ENCODE data around the gene PLXDC2. TPM values are rescaled to one million over a fixed set of nuclear protein-coding genes. Genes with fewer than 3 reads are reported as not detected.

PLXDC2 gene
- total RNA-seq, 1 donor from 2014 or later = 7.5 TPM

GRCh38 chr10:20084451-20084850 lies 268.2 kb downstream of the PLXDC2 start:
- Histone ChIP-seq H3K36me3 (ENCODE audit: control insufficient read depth, insufficient read depth, low read length) (no peaks in the 10 kb centered on the region), H3K4me3 (ENCODE audit: low read depth, low read length) (no peak overlapping the region)
- TF ChIP-seq CTCF (IDR thresholded peaks at IDR 0.05; ENCODE audit: insufficient read depth, low read length, poor library complexity, severe bottlenecking) = no peak

GRCh38 chr10:20085115-20085514 lies 268.9 kb downstream of the PLXDC2 start:
- DNase-seq (ENCODE audit: low read depth) = no peak
- H3K27me3 ChIP-seq (ENCODE audit: control insufficient read depth, insufficient read depth, low read length) = no peaks in the 10 kb centered on the region
- no peaks in the 10 kb centered on the region for H3K36me3 ChIP-seq (ENCODE audit: control insufficient read depth, insufficient read depth, low read length)
- no peak overlapping the region for H3K4me3 ChIP-seq (ENCODE audit: low read depth, low read length)
- no peak for TF ChIP-seq CTCF (IDR thresholded peaks at IDR 0.05; ENCODE audit: insufficient read depth, low read length, poor library complexity, severe bottlenecking)

More at GRCh38 chr10:20084451-20084850, 268.2 kb downstream of the PLXDC2 start:
- no peaks in the 10 kb centered on the region for H3K27me3 ChIP-seq (ENCODE audit: control insufficient read depth, insufficient read depth, low read length)
- no peak for DNase-seq (ENCODE audit: low read depth)

GRCh38 chr10:20087353-20087752 lies 271.1 kb downstream of the PLXDC2 start:
- H3K4me3 ChIP-seq (ENCODE audit: low read depth, low read length) = no peak overlapping the region
- H3K27me3 ChIP-seq (ENCODE audit: control insufficient read depth, insufficient read depth, low read length) = no peaks in the 10 kb centered on the region
- H3K36me3 ChIP-seq (ENCODE audit: control insufficient read depth, insufficient read depth, low read length) = no peaks in the 10 kb centered on the region
- TF ChIP-seq CTCF (IDR thresholded peaks at IDR 0.05; ENCODE audit: insufficient read depth, low read length, poor library complexity, severe bottlenecking) = no peak
- DNase-seq (ENCODE audit: low read depth) = no peak

- no peak for DNase-seq (ENCODE audit: low read depth)
- Histone ChIP-seq H3K27me3 (ENCODE audit: control insufficient read depth, insufficient read depth, low read length) (no peaks in the 10 kb centered on the region), H3K36me3 (ENCODE audit: control insufficient read depth, insufficient read depth, low read length) (no peaks in the 10 kb centered on the region), H3K4me3 (ENCODE audit: low read depth, low read length) (no peak overlapping the region)
- no peak for TF ChIP-seq CTCF (IDR thresholded peaks at IDR 0.05; ENCODE audit: insufficient read depth, low read length, poor library complexity, severe bottlenecking)
Measured at GRCh38 chr10:20088061-20088701, 271.9 kb downstream of the PLXDC2 start.

- no peak for DNase-seq (ENCODE audit: low read depth)
- Histone ChIP-seq H3K27me3 (ENCODE audit: control insufficient read depth, insufficient read depth, low read length) (no peaks in the 10 kb centered on the region), H3K36me3 (ENCODE audit: control insufficient read depth, insufficient read depth, low read length) (no peaks in the 10 kb centered on the region), H3K4me3 (ENCODE audit: low read depth, low read length) (no peak overlapping the region)
- TF ChIP-seq CTCF (IDR thresholded peaks at IDR 0.05; ENCODE audit: insufficient read depth, low read length, poor library complexity, severe bottlenecking) = no peak
Measured at GRCh38 chr10:20089879-20090278, 273.6 kb downstream of the PLXDC2 start.

- no peak for DNase-seq (ENCODE audit: low read depth)
- H3K4me3 ChIP-seq (ENCODE audit: low read depth, low read length) = no peak overlapping the region
- no peaks in the 10 kb centered on the region for H3K27me3 ChIP-seq (ENCODE audit: control insufficient read depth, insufficient read depth, low read length)
- no peak for TF ChIP-seq CTCF (IDR thresholded peaks at IDR 0.05; ENCODE audit: insufficient read depth, low read length, poor library complexity, severe bottlenecking)
- no peaks in the 10 kb centered on the region for H3K36me3 ChIP-seq (ENCODE audit: control insufficient read depth, insufficient read depth, low read length)
Measured at GRCh38 chr10:20090831-20091230, 274.6 kb downstream of the PLXDC2 start.
